HG03342 (cell line): Measurements from ENCODE around the gene THAP5.

ENCODE experiments used
- ATAC-seq: cut with Tn5 transposase; IDR thresholded peaks from one replicate; pipeline ENCODE4 v1.9.1; 2021; ENCODE audit warnings: mild to moderate bottlenecking, moderate library complexity; ENCODE audit not compliant: unreplicated experiment

Gene THAP5

GRCh38 chr7:108535744-108536143 lies 33.8 kb downstream of the THAP5 start:
- ATAC-seq = no peak

DNA sequence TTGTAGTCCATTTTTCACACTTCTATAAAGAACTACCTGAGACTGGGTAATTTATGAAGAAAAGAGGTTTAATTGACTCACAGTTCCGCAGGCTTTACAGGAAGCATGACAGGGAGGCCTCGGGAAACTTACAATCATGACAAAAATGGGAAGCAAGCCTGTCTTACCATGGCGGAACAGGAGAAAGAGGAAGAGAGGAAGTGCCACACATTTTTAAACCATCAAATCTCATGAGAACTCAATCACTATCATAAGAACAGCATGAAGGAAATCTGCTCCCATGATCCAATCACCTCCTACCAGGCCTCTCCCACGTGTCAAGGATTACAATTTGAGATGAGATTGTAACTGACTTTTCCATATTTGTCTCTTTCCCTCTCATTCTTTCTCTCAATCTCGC lies 34.2 kb downstream of the THAP5 start:
- no peak for ATAC-seq

- no peak for ATAC-seq
Observed at GRCh38 chr7:108533712-108534111, 35.8 kb downstream of the THAP5 start.

- ATAC-seq = no peak
Observed at GRCh38 chr7:108529341-108529740, 40.2 kb downstream of the THAP5 start.

GRCh38 chr7:108528183-108528712 lies 41.3 kb downstream of the THAP5 start:
- ATAC-seq = no peak

- ATAC-seq = no peak
Observed at GRCh38 chr7:108526768-108527017, 42.8 kb downstream of the THAP5 start.

DNA sequence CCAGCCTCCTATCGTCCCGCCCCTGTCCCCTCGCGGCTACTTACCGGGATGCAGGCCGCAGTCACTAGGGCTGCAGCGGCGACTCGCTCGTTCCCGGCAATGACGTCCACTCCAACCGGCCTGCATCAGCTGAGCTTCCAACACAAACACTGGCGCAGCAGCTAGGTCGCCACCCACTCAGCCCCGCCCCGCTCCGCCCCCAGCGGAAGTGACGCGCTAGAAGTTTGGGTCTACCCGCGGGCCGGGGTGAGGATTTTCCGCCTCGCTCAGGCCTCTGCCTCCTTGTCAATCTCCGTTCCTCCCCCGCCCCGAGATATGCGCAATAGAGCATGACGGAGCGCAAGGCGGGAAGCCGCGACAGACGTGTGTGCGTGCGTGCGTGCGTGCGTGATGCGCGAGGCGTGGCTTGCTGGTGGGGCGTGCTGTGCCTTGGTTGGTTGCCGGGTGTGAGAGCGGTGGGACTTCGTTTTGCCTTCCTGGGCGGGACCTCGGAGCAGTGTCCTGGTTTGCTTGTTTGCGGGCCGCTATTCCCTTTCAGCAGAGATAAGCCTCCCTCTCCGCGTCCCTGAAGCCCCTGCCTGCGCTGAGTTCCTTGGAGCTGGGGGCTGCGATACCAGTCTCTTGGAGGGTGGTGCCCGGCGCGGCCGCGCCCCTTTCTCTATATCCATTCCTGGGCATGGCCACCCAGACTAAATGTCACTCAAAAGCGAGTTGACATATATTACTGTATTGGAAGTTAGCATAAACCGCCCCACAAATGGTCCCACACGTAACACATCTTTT lies 43.3 kb downstream of the THAP5 start, which contains the start of gene PNPLA8:
TSS of gene PNPLA8 (minus strand) at position 151 of the 783 bp plus-strand sequence. CDS start 10,644 bp downstream, outside the sequence.
- ATAC-seq = peak; percentile 94

- peak; percentile 37 for ATAC-seq
Observed at GRCh38 chr7:108525327-108525984, 44.0 kb downstream of the THAP5 start.

- no peak for ATAC-seq
Observed at GRCh38 chr7:108522780-108523179, 46.7 kb downstream of the THAP5 start.

DNA sequence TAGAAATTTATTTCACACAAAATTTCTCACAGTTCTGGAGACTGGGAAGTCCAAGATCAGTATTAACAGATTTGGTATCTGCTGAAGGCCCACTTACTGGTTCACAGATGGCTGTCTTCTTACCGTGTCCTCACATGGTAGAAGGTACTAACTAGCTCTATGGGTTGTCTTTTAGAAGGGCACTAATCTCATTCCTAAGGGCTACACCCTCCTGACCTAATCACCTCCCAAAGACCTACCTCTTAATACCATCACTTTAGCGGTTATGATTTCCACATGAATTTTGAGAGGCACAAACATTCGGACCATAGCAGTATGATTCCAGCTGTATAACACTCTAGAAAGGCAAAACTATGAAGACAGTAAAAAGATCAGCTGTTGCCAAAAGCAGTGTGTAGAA lies 51.6 kb downstream of the THAP5 start:
- no peak for ATAC-seq

DNA sequence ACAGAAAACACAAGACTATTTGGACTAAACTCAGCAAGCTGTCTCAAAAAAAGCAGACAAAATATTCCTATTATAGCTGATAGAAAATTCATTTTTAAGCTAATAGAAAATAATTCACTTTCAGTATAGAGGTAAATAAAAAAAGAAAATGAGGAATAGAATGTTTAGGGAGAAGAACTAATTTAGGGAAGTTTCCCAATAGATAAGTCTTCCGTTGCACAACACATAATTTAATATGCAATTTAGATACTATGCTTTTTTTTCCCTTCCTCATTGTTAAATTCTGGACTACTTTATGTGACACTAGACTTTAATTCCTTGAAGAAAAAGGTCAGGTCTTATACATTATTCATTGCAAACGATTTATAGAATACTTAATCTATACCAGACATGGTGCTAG lies 53.9 kb downstream of the THAP5 start:
- ATAC-seq = no peak

- no peak for ATAC-seq
Observed at GRCh38 chr7:108515013-108515412, 54.5 kb downstream of the THAP5 start.
